ENCODE results near the gene MAFB. TPM values are rescaled to one million over a fixed set of nuclear protein-coding genes. Genes with fewer than 3 reads are reported as not detected.

MAFB gene
- total RNA-seq, 1 experiment from 2014 or later, result 0.85 TPM

GRCh38 chr20:40680161-40680959 is 8.7 kb downstream of the MAFB start:
- H4K20me1 ChIP-seq (ENCODE audit: control insufficient read depth, insufficient read depth, insufficient read length), result no peaks in the 10 kb centered on the region
- H2BK12ac ChIP-seq (ENCODE audit: insufficient read length, low read depth, low read length), result no peak overlapping the region
- peaks cover 23 to 41% of the 10 kb centered on the region in 2 experiments for H3K4me1 Mint-ChIP-seq
- H4K91ac ChIP-seq (ENCODE audit: insufficient read length, low read depth, low read length), result no peak overlapping the region
- no peaks in the 10 kb centered on the region for H3K9me3 ChIP-seq (ENCODE audit: control insufficient read depth, low read depth, low read length)
- H3K79me2 ChIP-seq (ENCODE audit: insufficient read depth, low read length), result no peaks in the 10 kb centered on the region
- H3K23ac ChIP-seq (ENCODE audit: insufficient read length, low read depth, low read length), result no peak overlapping the region
- H3T11ph ChIP-seq (ENCODE audit: low read length), result no peak overlapping the region
- H3K27ac Mint-ChIP-seq, result no peak overlapping the region
- no peaks in the 10 kb centered on the region for H3K79me1 ChIP-seq (ENCODE audit: insufficient read depth, low read depth, low read length, poor library complexity, severe bottlenecking)
- no peak overlapping the region for H2BK120ac ChIP-seq (ENCODE audit: low read depth, low read length, poor library complexity, severe bottlenecking)
- no peak overlapping the region for H3K27ac ChIP-seq (ENCODE audit: insufficient read length, low read depth, low read length)
- H3K23me2 ChIP-seq (ENCODE audit: insufficient read length, low read depth, low read length, poor library complexity, severe bottlenecking), result peaks cover 4% of the 10 kb centered on the region
- H3K4me1 ChIP-seq (ENCODE audit: insufficient read depth, low read length), result peaks cover 1% of the 10 kb centered on the region; the same call in 1 of the 2 replicates
- no peak overlapping the region for H2BK20ac ChIP-seq (ENCODE audit: low read depth, low read length, poor library complexity, severe bottlenecking)
- H3K27me3 Mint-ChIP-seq (ENCODE audit: low read depth), result peaks cover 97% of the 10 kb centered on the region
- peaks cover 0 to under 1% of the 10 kb centered on the region in 2 experiments; a peak in 1 of 5 replicates for H3K9me3 Mint-ChIP-seq
- no peak overlapping the region for H2AFZ ChIP-seq (ENCODE audit: low read length)
- no CpG with 5 or more reads among the region's 2 CpGs for WGBS (ENCODE audit: extremely low coverage, insufficient read length, low lambda C conversion rate)
- H4K5ac ChIP-seq (ENCODE audit: insufficient read length, low read depth, low read length), result no peak overlapping the region
- no peak overlapping the region for H3K56ac ChIP-seq (ENCODE audit: insufficient read length, low read depth, low read length)
- no peak overlapping the region for H3K9ac ChIP-seq (ENCODE audit: extremely low read depth, insufficient read length, low read length)
- TF ChIP-seq CTCF (conservative IDR thresholded peaks at IDR 0.05), result no peak
- no peak overlapping the region for H3K18ac ChIP-seq (ENCODE audit: insufficient read length, low read depth, low read length)
- H3K4ac ChIP-seq (ENCODE audit: low read depth, low read length), result no peak overlapping the region
- no peak overlapping the region for H2BK5ac ChIP-seq (ENCODE audit: insufficient read length, low read length)
- peaks cover 59% of the 10 kb centered on the region for H3K27me3 ChIP-seq (ENCODE audit: insufficient read depth, low read length)
- no peak overlapping the region for H2BK15ac ChIP-seq (ENCODE audit: low read depth, low read length)
- no peaks in the 10 kb centered on the region for H3K36me3 Mint-ChIP-seq (ENCODE audit: insufficient read depth in 1 of 3, low read depth in 3 of 3)
- no peak overlapping the region for H4K8ac ChIP-seq (replicated peaks; ENCODE audit: insufficient read length, low read depth, low read length)
- DNase-seq, result no peak
- H2AK5ac ChIP-seq (ENCODE audit: insufficient read length, low read length), result no peak overlapping the region
- no peak overlapping the region for H3K4me3 Mint-ChIP-seq
- no peak overlapping the region for H3K4me2 ChIP-seq (ENCODE audit: insufficient read depth, insufficient read length, low read length)
- no peak overlapping the region for H3K14ac ChIP-seq (ENCODE audit: insufficient read depth, low read length)
